HuH-7.5 (cell line): ENCODE measurements around the gene NUDC.

ENCODE experiments used
- DNase-seq: peaks from one replicate; pipeline ENCODE4 v3.0.0; 2011; ENCODE audit warnings: low spot score

The NUDC gene

DNA sequence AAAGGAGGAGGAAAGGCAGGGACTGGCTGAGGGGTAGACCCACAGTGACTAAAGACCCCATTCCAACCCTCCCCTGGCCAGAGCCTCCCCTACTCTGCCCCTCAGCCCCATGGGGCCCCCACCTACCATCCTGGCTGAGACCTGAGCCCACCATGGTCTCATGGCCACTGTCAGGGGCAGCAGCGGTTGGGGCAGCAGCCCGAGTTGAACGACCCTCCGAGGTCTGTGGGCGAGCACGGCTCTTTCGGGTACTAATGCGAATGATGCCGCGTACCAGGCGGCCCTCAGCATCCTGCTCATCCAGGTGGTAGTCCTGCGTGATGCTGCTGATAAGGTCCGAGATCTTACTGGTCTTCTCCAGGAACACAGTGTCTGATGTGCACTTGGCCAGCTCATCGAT lies 29.7 kb downstream of the NUDC start:
- no peak for DNase-seq

- no peak for DNase-seq
Measured at GRCh38 chr1:26951821-26952497, 30.4 kb downstream of the NUDC start.

- no peak for DNase-seq
Measured at GRCh38 chr1:26953374-26953773, 31.8 kb downstream of the NUDC start.

DNA sequence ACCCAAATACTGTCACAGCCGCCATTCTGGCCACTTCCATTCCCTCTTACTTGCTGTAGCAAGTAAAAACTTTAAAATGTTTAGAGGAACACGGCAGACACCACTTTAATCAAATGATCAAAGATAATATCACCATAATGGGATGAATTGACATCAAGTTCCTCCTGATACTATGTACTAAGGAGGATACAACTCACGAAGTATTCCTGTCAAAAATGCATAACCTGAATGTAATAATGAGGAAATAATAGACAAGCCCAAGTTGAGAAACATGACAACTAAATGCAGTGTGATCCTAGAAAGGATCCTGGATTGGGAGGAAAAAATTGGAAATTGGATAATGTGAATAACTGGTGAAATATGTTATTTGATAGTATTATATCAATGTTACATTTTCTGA lies 34.8 kb downstream of the NUDC start:
- no peak for DNase-seq

DNA sequence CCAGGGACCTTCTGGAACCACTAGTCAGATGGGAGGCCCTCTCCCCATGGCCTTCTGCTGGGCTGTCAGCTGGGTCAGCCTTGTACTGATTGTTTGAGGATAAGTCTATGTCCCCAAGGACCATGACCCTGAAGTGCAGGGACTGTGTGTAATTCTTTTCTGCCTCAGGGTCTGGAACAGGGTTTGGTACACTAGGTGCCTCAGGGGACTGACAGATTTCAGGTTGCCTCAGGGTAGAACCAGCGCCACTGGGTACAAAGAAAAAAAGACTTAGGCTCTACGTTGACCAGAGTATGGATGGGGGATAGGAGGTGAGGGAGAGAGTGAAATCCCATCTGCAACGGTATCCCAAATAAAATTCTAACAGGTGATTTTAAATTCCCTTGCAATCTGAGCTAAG lies 35.8 kb downstream of the NUDC start:
- no peak for DNase-seq

- no peak for DNase-seq
Measured at GRCh38 chr1:26959270-26959669, 37.7 kb downstream of the NUDC start.

GRCh38 chr1:26959722-26960624 lies 38.4 kb downstream of the NUDC start, which contains the start of gene KDF1:
Gene KDF1 (minus strand): TSS chr1:26960468. CDS start chr1:26952380, 8,088 bp downstream.
- DNase-seq = no peak

DNA sequence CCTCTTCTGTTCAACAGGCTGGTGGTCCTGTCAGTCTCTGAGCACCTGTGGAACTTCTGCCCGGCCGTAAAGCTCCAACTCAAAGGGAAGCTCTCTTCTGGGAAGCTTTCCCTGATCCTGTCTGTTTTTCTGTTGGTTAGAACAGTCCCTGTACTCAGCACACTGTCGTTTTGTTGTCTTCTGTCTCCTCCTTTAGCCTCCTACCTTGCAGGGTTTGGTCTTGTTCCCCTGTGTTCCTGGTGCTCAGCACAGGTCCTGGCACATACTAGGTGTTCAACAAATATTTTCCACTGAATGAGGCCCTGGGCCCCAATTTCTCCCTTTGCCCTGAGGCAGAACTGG lies 39.1 kb downstream of the NUDC start:
- DNase-seq = no peak

DNA sequence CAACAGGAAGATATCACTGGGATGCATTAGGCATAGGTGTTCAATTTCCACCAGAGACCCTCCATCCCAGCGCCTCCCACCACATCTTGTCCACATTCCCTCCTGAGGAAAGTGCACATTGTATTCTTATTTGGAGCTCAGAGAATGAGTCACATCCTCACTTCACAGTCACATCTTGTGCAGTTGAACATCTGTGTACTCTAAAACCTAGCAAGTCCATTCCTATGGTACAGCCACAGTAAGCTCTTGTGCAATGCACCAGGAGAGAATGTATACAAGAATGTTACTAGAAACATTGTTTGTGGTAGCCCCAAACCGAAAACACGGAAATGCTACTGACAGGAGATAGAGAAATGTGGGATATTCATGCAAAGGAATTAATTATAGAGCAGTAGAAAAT lies 40.3 kb downstream of the NUDC start:
- DNase-seq = no peak

DNA sequence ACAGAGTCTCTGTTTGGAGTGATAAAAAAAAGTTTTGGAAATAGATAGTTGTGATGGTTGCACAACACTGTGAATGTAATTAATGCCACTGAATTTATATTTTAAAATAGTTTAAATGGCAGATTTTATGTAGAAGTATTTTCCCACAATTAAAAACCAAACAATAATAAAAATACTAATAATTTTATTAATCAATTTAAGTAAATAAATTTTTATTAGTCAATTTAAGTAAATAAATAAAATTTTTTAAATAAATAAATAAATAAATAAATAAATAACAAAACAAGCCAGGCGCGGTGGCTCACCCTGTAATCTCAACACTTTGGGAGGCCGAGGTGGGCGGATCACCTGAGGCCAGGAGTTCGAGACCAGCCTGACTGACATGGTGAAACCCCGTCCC lies 43.7 kb downstream of the NUDC start:
- no peak for DNase-seq

- no peak for DNase-seq
Measured at GRCh38 chr1:26965628-26966027, 44.1 kb downstream of the NUDC start.

- DNase-seq = no peak
Measured at GRCh38 chr1:26970810-26971209, 49.3 kb downstream of the NUDC start.

GRCh38 chr1:26971590-26971989 lies 50.0 kb downstream of the NUDC start:
- no peak for DNase-seq

DNA sequence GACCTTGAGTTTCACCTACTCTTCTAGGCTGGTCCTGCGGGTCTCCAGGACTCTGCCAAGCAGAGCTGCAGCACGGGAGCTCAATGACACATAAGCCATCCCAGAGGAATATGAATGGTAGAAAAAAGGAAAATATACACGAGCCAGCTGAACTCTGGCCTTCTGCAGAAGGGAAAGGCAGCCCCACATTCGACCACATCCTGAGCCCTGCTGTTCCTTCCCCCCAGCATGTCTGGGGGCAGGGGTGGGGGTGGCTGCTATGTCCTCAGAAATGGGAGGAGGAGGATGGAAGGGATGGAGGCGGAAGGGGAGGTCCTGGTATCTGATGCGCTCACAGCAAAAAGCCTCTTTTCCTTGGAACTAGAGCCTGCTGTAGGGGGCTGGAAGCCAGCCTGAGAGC lies 50.8 kb downstream of the NUDC start:
- DNase-seq = no peak

DNA sequence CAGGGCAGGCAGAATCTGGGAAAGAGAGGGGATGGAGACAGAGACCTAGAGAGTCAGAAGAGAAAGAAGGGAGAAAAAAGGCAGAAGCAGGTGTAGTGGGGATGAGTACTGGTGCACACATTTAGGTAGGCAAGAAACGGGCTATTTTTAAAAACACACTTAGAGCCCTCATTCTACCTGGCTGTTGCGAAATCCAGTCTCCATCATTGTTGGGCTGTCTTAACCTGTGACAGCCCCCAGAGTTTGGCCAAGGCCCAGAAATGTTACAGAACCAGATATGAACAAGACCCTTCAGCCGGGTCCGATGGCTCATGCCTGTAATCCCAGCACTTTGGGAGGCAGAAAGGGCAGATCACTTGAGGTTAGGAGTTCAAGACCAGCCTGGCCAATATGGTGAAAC lies 51.3 kb downstream of the NUDC start:
- DNase-seq = no peak

GRCh38 chr1:26976621-26977510 lies 55.3 kb downstream of the NUDC start:
- no peak for DNase-seq

- DNase-seq = no peak
Measured at GRCh38 chr1:26978901-26979300, 57.4 kb downstream of the NUDC start.

DNA sequence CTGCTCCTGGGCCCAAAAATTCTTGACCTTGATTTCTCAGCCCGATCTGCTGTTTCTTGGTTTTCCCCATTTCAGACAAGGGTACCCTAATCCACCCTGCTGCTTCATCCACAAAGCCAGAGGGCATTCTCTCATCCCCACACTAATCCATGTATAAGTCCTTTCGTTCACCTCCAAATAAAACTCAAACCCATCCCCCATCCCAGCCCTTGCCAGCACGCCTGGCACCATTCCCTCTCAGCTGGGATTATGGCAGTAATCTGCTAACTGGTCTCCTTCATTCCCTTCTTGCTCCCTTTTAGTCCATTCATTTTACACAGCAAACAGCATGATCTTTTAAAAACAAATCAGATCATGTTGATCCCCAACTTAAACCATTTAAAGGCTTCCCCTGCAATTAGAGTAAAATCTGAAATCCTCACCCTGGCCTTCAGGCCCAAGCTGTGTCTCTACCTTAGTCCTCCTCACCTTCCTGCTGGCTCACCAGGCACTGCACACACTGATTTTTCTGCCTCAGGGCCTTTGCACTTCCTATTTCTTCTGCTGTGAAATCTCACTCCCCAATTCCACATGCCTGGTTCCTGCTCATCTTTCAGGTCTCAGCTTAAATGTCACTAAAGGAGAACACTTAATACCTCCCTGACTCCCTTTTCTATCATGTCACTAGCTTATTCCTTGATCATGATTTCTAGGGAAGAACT lies 59.8 kb downstream of the NUDC start:
- DNase-seq = no peak

GRCh38 chr1:26983863-26984262 lies 62.3 kb downstream of the NUDC start:
- no peak for DNase-seq

DNA sequence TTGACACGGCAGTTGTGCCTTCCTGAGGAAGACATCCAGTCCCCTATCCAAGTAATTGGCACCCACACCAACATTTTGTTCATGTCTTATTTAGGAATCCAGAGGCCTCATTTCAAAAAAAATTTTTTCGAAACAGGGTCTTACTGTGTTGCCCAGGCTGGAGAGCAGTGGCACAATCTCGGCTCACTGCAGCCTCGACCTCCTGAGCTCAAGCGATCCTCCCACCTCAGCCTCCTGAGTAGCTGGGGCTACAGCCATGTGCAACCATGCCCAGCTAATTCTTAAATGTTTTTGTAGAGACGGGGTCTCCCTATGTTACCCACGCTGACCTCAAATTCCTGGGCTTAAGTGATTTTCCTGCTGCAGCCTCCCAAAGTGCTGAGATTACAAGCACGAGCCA lies 62.7 kb downstream of the NUDC start:
- DNase-seq = no peak

DNA sequence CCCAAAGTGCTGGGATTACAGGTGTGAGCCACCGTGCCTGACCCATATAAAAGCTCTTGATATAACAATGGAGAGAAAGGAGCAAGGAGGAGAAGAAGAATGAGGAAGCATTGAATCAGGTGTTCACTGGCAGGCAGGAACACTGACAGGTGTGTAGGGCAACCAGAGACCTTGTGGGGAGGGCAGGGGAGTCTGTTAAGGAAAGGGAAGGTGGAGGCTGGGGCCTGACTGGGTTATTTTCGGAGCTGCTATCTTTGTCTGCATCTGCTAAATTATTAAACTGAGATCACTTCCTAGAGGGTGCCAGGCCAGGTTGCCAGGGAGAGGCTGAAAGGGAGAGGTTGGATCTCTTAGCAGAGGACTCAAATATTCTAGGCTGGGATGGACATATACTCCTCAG lies 65.1 kb downstream of the NUDC start:
- DNase-seq = no peak
